Heart left ventricle (tissue), 16 donors: ENCODE measurements around the gene CCDC71. TPM values are rescaled to one million over a fixed set of nuclear protein-coding genes. Genes with fewer than 3 reads are reported as not detected.

ENCODE experiments used
- ATAC-seq, 4 donors: fragments of 200-7000 bp; cut with Tn5 transposase; one replicate each; pipeline ENCODE4 v1.9.1; 2020 to 2022; ENCODE audit warnings: moderate library complexity in 4 of 4, mild to moderate bottlenecking in 3 of 4, moderate number of reproducible peaks in 1 of 4
- DNase-seq, 5 donors: peaks; one replicate each; pipeline ENCODE4 v3.0.0-alpha.2; 2020
- H3K27ac ChIP-seq, 12 donors: fragments of 200-600 bp; sonication (generic) in 4 of 12; one replicate each; pipeline versions ENCODE4 v1.5.0 to v1.8.0; 2016 to 2022; ENCODE audit warnings: mild to moderate bottlenecking in 2 of 12
- H3K27me3 ChIP-seq, 9 donors: fragments of 200-600 bp; sonication (generic) in 2 of 9; one replicate each; pipeline versions ENCODE4 v1.5.1 to v1.8.0; 2016 to 2022; ENCODE audit warnings: mild to moderate bottlenecking in 3 of 9
- H3K36me3 ChIP-seq, 9 donors: fragments of 200-600 bp; sonication (generic) in 2 of 9; one replicate each; pipeline versions ENCODE4 v1.5.0 to v1.8.0; 2018 to 2022; ENCODE audit warnings: mild to moderate bottlenecking in 2 of 9
- H3K4me1 ChIP-seq, 12 donors: fragments of 200-600 bp; sonication (generic) in 4 of 12; one replicate each; pipeline versions ENCODE4 v1.5.0 to v1.8.0; 2016 to 2022; ENCODE audit warnings: mild to moderate bottlenecking in 3 of 12
- H3K4me3 ChIP-seq, 12 donors: fragments of 200-600 bp; sonication (generic) in 4 of 12; one replicate each; pipeline versions ENCODE4 v1.5.0 to v1.8.0; 2017 to 2022; ENCODE audit warnings: mild to moderate bottlenecking in 9 of 12, moderate library complexity in 4 of 12
- H3K9me3 ChIP-seq, 12 donors: fragments of 200-600 bp; sonication (generic) in 4 of 12; one replicate each; pipeline versions ENCODE4 v1.5.0 to v1.8.0; 2016 to 2022; ENCODE audit warnings: mild to moderate bottlenecking in 1 of 12
- POLR2A ChIP-seq, 2 donors: fragments of 450-650 bp; IDR thresholded peaks; one replicate each; pipeline ENCODE4 v1.6.1; 2017; ENCODE audit warnings: antibody characterized with exemption in 2 of 2, mild to moderate bottlenecking in 2 of 2, moderate library complexity in 2 of 2
- WGBS, 4 donors: extraction: QIAGEN DNeasy Blood & Tissue Kit in 2 of 4; methylation state at CpG; one replicate each; pipeline versions ENCODE4 v1.1.5 to v1.1.7; 2013 to 2018; 5-methylcytosine and 5-hydroxymethylcytosine counted together
- intact Hi-C, 10 donors: fragments of 100-400 bp; cut with DNase I; formaldehyde crosslinking; loops; one replicate each; pipeline versions ENCODE4 v1.11.1 to v1.14.2; 2022
- polyA plus RNA-seq, 2 donors: library from polyadenylated mRNA; stranded (reverse); fragments of 200-250 nt; gene quantifications; one replicate each; pipeline ENCODE4 v1.2.3, GENCODE V29; 2013
- total RNA-seq, 9 donors: library from RNA; depleted of rRNA in 2 of 9; stranded (reverse); fragments of >200 nt in 2 of 9; fragmentation: NEBNext Ultra II Directional in 3 of 9; extraction: Animal tissue kit (Norgen Biotek cat#: 25700) in 3 of 9; gene quantifications; one replicate each; pipeline versions ENCODE4 v1.1.0 to v1.2.4, GENCODE V29; 2016 to 2023
- TF ChIP-seq, protein P1 (sequence below), 12 donors: fragments of 200-600 bp; sonication (generic) in 4 of 12; IDR thresholded peaks; one replicate each; pipeline versions ENCODE4 v1.5.0 to v1.8.0; 2018 to 2022; ENCODE audit warnings: antibody characterized with exemption in 12 of 12, mild to moderate bottlenecking in 5 of 12
- donor health status: ischemic (EF 13 %, LVEDD 7.1; RV severe dilation, severe dysfunction).
- donor health status: healthy with polysubstance abuse.
- donor health status: DM: no; HTN: yes; CAD: no.
- donor health status: DM: no; HTN: no; CAD: no.
- donor health status: ischemic (EF 25% LVEDD 6.9; RV normal size, moderate dysfunction).
- donor health status: ischemic (EF 25% LVEDD 5.7; RV mildly dilated, moderate dysfunction).
- donor health status: healthy.
- donor health status: DM: yes; HTN: yes; CAD: no.
- donor health status: ischemic (EF 35%, LVEDD 5.7; RV mildly dilated, moderate dysfunction).
- donor health status: nonischemic (EF 11% LVEDD 7.7; RV severe dilation, severe dysfunction).
- donor health status: DM: yes; HTN: yes; CAD: no.
- donor health status: PGD.
- donor health status: ischemic (EF 29% LVEDD 5.4; RV normal size, mild dysfunction).
- donor health status: nonischemic (EF 23%, LVEDD 6.1; RV moderate dilation, normal function).

CCDC71 gene
- total and polyA plus RNA-seq, 11 donors = 9.7 to 24.0 (median 14.6) TPM

DNA sequence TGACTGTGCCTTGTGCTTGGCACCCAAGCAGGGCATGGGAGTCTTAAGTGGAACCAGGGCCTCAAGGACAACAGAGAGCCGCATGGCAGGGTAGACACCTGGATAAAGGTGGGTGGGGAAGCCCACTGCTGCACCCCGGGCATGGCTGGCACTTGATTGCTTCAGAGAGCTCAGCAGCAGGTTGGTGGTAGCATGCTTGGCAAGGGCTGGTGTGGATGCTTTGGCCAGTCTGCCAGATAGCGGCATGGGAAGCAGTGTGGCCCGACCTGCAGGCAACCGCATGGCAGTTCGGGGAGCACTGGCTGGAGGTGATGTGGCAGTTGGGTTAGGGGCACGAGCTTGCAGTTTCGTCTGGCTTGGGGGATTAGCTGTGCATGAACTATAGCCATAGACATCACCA lies 2.5 kb downstream of the CCDC71 start:
- no peak overlapping the region for H3K27ac ChIP-seq
- H3K36me3 ChIP-seq = peaks cover 0 to 29% (median 21%) of the 10 kb centered on the region in 9 donors
- intact Hi-C loops = loop anchor here in 2 of 10 donors (10.0 kb wide), 2 partner anchors 251 to 281 kb away; partner anchors contain the start of genes RHOA (in 1 of the 2) and TCTA (in 1 of the 2)
- ATAC-seq = no peak
- no peaks in the 10 kb centered on the region for H3K27me3 ChIP-seq
- no peak overlapping the region for H3K4me3 ChIP-seq
- H3K4me1 ChIP-seq = peaks cover 0 to 23% (median 19%) of the 10 kb centered on the region in 12 donors
- WGBS, 4 donors = 83 to 94% (median 94%) methylated on average over 1 to 8 of the region's 8 CpGs
- TF ChIP-seq, protein P1, sequence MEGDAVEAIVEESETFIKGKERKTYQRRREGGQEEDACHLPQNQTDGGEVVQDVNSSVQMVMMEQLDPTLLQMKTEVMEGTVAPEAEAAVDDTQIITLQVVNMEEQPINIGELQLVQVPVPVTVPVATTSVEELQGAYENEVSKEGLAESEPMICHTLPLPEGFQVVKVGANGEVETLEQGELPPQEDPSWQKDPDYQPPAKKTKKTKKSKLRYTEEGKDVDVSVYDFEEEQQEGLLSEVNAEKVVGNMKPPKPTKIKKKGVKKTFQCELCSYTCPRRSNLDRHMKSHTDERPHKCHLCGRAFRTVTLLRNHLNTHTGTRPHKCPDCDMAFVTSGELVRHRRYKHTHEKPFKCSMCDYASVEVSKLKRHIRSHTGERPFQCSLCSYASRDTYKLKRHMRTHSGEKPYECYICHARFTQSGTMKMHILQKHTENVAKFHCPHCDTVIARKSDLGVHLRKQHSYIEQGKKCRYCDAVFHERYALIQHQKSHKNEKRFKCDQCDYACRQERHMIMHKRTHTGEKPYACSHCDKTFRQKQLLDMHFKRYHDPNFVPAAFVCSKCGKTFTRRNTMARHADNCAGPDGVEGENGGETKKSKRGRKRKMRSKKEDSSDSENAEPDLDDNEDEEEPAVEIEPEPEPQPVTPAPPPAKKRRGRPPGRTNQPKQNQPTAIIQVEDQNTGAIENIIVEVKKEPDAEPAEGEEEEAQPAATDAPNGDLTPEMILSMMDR (IDR thresholded peaks at IDR 0.05) = no peak
- no peak for TF ChIP-seq POLR2A (IDR thresholded peaks at IDR 0.05)
- no peak for DNase-seq
- no peaks in the 10 kb centered on the region for H3K9me3 ChIP-seq

DNA sequence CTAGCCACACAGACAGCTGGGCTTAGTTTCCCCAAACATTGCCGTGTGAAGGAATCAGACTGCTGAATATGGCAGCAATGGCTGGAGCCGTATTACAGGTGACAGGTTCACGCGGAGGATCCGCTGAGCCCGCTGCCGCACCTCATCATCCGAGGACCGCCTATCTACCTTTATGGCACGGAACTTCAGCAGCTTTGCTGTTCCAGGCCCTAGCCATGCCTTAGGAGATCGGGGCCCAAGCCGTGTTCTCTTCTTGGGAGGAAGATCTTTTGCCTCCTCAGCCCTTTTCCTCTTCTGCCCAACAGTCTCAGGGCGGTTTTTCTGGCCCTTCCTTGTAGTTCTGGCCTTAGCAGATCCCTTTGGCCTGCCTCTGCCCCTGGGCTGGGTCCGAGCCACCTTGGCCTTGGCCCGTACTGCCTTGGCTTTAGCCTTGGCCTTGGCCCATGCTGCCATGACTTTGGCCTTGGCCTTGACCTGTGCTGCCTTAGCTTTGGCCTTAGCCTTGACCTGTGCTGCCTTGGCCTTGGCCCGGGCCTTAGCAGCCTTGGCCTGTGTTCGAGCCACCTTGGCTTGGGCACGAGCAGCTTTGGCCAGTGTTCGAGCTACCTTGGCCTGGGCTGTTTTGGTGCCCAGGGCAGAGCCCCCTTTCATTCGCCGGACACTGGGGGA lies 3.2 kb downstream of the CCDC71 start:
- ATAC-seq (no peak), DNase-seq (no peak)
- Histone ChIP-seq H3K4me3 (no peak overlapping the region), H3K9me3 (no peaks in the 10 kb centered on the region), H3K4me1 (peaks cover 0 to 23% (median 19%) of the 10 kb centered on the region in 12 donors), H3K27ac (no peak overlapping the region), H3K27me3 (no peaks in the 10 kb centered on the region), H3K36me3 (peaks cover 0 to 29% (median 21%) of the 10 kb centered on the region in 9 donors)
- WGBS, 4 donors = 92 to 97% (median 96%) methylated on average over 20 to 21 of the region's 21 CpGs
- TF ChIP-seq, protein P1 (IDR thresholded peaks at IDR 0.05) = no peak
- TF ChIP-seq POLR2A (IDR thresholded peaks at IDR 0.05) = no peak
- intact Hi-C loops = loop anchor here in 2 of 10 donors (10.0 kb wide), 2 partner anchors 252 to 282 kb away; partner anchors contain the start of genes RHOA (in 1 of the 2) and TCTA (in 1 of the 2)

DNA sequence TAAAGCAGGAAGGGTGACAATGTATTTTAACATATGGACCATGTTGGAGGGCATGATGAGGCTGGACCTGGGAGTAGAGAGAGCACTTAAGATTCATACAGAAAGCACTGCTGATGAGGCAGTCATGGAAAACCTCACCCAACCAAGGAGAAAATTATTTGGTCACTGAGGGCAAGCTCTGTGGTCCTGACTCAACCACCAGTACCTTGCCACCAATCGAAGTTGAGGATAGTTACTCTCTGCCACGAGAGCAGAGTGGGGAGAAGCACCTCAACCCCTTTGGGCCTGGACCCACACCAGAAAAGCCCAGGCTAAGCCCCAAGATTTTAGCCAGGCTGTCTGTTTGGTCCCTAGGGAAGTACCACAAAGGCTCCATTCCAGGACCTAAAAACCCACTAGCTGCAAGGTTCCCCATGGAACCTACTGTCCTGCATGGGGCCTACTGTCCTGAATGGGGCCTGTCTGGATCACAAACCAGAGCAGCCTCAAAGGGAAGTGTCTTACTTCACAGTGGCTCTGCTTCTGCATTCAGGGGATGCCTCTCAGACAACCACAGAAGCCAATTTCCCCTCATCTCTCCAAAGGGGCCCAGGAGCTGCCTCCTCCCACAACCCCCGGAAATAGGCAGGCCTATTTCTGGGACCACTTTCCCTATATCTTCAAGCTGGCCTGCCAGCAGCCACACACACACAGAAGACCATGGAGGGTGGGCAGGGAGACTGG lies 4.2 kb downstream of the CCDC71 start:
- Histone ChIP-seq H3K27ac (no peak overlapping the region), H3K9me3 (no peaks in the 10 kb centered on the region), H3K4me3 (no peak overlapping the region), H3K27me3 (no peaks in the 10 kb centered on the region), H3K4me1 (peaks cover 0 to 23% (median 19%) of the 10 kb centered on the region in 12 donors), H3K36me3 (peaks cover 0 to 29% (median 21%) of the 10 kb centered on the region in 9 donors)
- ATAC-seq (no peak), DNase-seq (no peak)
- WGBS, 4 donors = 72 to 86% (median 79%) methylated on average over 3 of the region's 3 CpGs
- TF ChIP-seq, protein P1 (IDR thresholded peaks at IDR 0.05) = no peak
- no peak for TF ChIP-seq POLR2A (IDR thresholded peaks at IDR 0.05)
- intact Hi-C loops = loop anchor here in 2 of 10 donors (10.0 kb wide), 2 partner anchors 253 to 283 kb away; partner anchors contain the start of genes RHOA (in 1 of the 2) and TCTA (in 1 of the 2)

DNA sequence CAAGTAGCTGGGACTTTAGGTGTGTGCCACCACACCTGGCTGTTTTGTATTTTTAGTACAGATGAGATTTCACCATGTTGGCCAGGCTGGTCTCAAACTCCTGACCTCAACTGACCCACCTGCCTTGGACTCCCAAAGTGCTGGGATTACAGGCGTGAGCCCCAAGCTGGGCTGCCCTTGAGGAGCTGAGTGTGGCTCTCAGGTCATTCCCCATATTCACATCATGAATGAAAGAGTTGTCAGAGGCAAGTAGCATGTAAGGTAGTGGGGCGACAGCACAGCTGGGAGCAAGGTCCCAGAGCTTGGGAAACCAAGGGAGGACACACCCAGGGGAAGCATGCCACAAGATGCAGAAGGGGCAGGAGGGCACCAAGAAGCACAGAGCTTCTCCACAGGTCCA lies 4.9 kb downstream of the CCDC71 start:
- no peak for ATAC-seq
- Histone ChIP-seq H3K27me3 (no peaks in the 10 kb centered on the region), H3K4me3 (no peak overlapping the region), H3K36me3 (peaks cover 0 to 29% (median 21%) of the 10 kb centered on the region in 9 donors), H3K9me3 (no peaks in the 10 kb centered on the region), H3K27ac (no peak overlapping the region), H3K4me1 (peaks cover 0 to 15% (median 11%) of the 10 kb centered on the region in 12 donors)
- TF ChIP-seq, protein P1 (IDR thresholded peaks at IDR 0.05) = no peak
- no peak for TF ChIP-seq POLR2A (IDR thresholded peaks at IDR 0.05)
- 92 to 100% (median 94%) methylated on average over 1 to 2 of the region's 2 CpGs for WGBS, 4 donors
- DNase-seq = no peak
- intact Hi-C loops = loop anchor here in 2 of 10 donors (10.0 kb wide), 2 partner anchors 254 to 284 kb away; partner anchors contain the start of genes RHOA (in 1 of the 2) and TCTA (in 1 of the 2)
